ENCODE measurements around the gene PALMD.

PALMD gene

DNA sequence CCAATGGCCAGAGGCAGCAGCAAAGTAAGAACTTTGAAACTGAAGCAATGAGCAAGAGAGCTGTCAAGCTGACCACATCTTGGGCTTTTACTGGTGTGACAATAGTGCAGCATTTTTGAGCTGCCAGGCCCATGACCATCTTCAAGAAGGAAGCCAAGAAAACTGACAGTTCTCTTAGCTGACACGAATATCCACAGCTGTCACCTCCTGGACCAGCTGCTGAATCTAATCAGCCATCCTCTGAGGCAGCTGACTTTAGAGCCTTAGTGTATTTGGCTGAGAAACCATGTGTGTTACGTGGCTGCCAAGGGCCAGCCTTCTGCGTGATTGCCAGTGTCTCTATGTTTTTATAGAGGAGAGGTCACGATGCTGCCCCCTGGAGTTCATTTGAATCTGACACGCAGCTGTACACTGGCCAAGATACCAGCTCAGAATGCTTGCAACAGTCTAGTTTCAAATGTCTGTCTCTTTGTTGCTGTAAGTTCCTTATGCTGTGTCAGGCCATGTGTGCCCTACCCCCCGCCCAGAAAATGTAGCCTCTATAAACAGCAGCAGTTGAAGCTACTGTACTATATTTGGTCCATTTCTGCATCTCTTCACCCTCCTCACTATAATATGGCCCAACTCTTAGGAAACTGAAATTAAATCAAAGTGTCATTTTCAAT is 39.7 kb downstream of the PALMD start:
- no peak for TF ChIP-seq TEAD4 (IDR thresholded peaks at IDR 0.05)
- TF ChIP-seq NFIC (IDR thresholded peaks at IDR 0.05) = 0 out of 2 replicates have a peak, but pooled peaks have one; percentile 15
- no peak for TF ChIP-seq CEBPB (IDR thresholded peaks at IDR 0.05)
- TF ChIP-seq EGR1 (IDR thresholded peaks at IDR 0.05) = no peak
- peak; percentile 67 for TF ChIP-seq RAD21 (IDR thresholded peaks at IDR 0.05; ENCODE audit: low read depth)
- no peak for TF ChIP-seq EP300 (IDR thresholded peaks at IDR 0.05; ENCODE audit: borderline replicate concordance)
- TF ChIP-seq ZBTB7A (IDR thresholded peaks at IDR 0.05; ENCODE audit: low read depth) = no peak
- TF ChIP-seq FOXM1 (IDR thresholded peaks at IDR 0.05; ENCODE audit: borderline replicate concordance, low read depth) = no peak
- TF ChIP-seq, protein P1, sequence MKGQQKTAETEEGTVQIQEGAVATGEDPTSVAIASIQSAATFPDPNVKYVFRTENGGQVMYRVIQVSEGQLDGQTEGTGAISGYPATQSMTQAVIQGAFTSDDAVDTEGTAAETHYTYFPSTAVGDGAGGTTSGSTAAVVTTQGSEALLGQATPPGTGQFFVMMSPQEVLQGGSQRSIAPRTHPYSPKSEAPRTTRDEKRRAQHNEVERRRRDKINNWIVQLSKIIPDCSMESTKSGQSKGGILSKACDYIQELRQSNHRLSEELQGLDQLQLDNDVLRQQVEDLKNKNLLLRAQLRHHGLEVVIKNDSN (IDR thresholded peaks at IDR 0.05) = no peak
- TF ChIP-seq, protein P2, sequence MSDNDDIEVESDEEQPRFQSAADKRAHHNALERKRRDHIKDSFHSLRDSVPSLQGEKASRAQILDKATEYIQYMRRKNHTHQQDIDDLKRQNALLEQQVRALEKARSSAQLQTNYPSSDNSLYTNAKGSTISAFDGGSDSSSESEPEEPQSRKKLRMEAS (IDR thresholded peaks at IDR 0.05) = peak; percentile 27; the same call in 1 of the 2 replicates
- TF ChIP-seq, protein P3, sequence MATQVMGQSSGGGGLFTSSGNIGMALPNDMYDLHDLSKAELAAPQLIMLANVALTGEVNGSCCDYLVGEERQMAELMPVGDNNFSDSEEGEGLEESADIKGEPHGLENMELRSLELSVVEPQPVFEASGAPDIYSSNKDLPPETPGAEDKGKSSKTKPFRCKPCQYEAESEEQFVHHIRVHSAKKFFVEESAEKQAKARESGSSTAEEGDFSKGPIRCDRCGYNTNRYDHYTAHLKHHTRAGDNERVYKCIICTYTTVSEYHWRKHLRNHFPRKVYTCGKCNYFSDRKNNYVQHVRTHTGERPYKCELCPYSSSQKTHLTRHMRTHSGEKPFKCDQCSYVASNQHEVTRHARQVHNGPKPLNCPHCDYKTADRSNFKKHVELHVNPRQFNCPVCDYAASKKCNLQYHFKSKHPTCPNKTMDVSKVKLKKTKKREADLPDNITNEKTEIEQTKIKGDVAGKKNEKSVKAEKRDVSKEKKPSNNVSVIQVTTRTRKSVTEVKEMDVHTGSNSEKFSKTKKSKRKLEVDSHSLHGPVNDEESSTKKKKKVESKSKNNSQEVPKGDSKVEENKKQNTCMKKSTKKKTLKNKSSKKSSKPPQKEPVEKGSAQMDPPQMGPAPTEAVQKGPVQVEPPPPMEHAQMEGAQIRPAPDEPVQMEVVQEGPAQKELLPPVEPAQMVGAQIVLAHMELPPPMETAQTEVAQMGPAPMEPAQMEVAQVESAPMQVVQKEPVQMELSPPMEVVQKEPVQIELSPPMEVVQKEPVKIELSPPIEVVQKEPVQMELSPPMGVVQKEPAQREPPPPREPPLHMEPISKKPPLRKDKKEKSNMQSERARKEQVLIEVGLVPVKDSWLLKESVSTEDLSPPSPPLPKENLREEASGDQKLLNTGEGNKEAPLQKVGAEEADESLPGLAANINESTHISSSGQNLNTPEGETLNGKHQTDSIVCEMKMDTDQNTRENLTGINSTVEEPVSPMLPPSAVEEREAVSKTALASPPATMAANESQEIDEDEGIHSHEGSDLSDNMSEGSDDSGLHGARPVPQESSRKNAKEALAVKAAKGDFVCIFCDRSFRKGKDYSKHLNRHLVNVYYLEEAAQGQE (IDR thresholded peaks at IDR 0.05; ENCODE audit: low read depth) = no peak
- no peak for TF ChIP-seq CREB1 (IDR thresholded peaks at IDR 0.05; ENCODE audit: low read depth)
- no peak for TF ChIP-seq TAF1 (IDR thresholded peaks at IDR 0.05; ENCODE audit: low read depth)
- no peak for TF ChIP-seq TCF12 (IDR thresholded peaks at IDR 0.05; ENCODE audit: low read depth)

DNA sequence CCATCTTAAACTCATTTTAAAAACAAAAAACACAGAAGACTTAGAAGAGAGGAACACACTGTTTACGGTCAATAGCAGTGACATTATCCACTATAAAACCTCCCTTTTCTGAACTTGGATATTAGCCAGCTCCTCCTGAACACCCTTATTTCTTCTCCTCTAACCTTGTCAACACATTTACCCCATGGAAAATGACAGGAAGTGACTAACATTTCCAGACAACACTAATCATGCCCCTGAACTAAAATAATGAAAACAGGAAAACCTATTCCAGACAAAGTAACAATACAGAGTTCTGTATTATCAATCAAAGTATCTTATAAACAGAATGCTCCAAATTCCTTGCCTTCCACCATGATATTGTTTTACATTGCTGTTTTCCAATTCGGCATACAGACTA is 45.3 kb downstream of the PALMD start:
- TF ChIP-seq EP300 (IDR thresholded peaks at IDR 0.05; ENCODE audit: borderline replicate concordance) (no peak), TAF1 (IDR thresholded peaks at IDR 0.05; ENCODE audit: low read depth) (no peak), EGR1 (IDR thresholded peaks at IDR 0.05) (no peak), ZBTB7A (IDR thresholded peaks at IDR 0.05; ENCODE audit: low read depth) (no peak), CREB1 (IDR thresholded peaks at IDR 0.05; ENCODE audit: low read depth) (no peak), TEAD4 (IDR thresholded peaks at IDR 0.05) (no peak), CEBPB (IDR thresholded peaks at IDR 0.05) (no peak), FOXM1 (IDR thresholded peaks at IDR 0.05; ENCODE audit: borderline replicate concordance, low read depth) (no peak), NFIC (IDR thresholded peaks at IDR 0.05) (no peak), TCF12 (IDR thresholded peaks at IDR 0.05; ENCODE audit: low read depth) (no peak), YY1 (IDR thresholded peaks at IDR 0.05; ENCODE audit: low read depth) (no peak), RAD21 (IDR thresholded peaks at IDR 0.05; ENCODE audit: low read depth) (no peak)
- TF ChIP-seq, protein P2 (IDR thresholded peaks at IDR 0.05) = no peak
- TF ChIP-seq, protein P1 (IDR thresholded peaks at IDR 0.05) = no peak
- TF ChIP-seq, protein P3 (IDR thresholded peaks at IDR 0.05; ENCODE audit: low read depth) = no peak

DNA sequence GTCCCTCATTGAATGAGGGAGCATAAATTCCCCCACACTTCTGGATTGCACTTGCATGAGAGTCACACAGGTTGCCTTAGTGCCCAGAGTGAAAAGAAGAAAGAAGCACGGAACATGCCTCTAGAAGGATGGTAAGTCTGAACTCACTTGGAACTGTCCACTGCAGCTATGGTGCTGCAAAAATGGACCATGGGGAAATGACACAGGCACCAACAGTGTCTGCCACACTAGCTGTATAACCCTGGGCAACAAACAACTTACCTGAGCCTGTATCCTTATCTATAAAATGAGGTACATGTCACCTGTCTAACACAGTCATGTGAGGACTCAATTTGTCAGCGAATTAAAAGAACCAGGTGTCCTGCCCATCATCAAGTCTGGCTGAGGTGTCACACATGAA is 50.7 kb downstream of the PALMD start:
- TF ChIP-seq YY1 (IDR thresholded peaks at IDR 0.05; ENCODE audit: low read depth) (no peak), ZBTB7A (IDR thresholded peaks at IDR 0.05; ENCODE audit: low read depth) (no peak), NFIC (IDR thresholded peaks at IDR 0.05) (no peak), TEAD4 (IDR thresholded peaks at IDR 0.05) (no peak), TCF12 (IDR thresholded peaks at IDR 0.05; ENCODE audit: low read depth) (no peak)
- TF ChIP-seq, protein P2 (IDR thresholded peaks at IDR 0.05) = no peak
- TF ChIP-seq, protein P3 (IDR thresholded peaks at IDR 0.05; ENCODE audit: low read depth) = peak; percentile 70

DNA sequence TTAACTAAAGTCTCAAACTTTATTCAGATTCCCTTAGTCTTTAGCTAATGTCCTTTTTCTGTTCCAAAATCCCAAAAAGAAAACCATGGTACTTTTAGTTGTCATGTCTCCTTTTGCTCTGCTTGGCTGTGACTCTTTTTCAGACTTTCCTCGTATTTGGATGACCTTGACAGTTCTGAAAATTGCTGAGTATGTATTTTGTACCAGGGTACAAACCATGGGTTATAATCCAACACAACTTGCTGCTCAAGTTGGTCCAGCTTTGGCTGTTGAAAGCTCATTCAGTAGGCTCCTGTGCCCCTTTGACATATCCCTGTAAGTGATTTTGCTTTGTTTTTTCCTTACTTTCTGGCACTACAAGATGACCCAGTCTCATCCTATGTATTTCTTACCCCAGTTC is 51.7 kb downstream of the PALMD start:
- TF ChIP-seq NFIC (IDR thresholded peaks at IDR 0.05) (no peak), EGR1 (IDR thresholded peaks at IDR 0.05) (no peak)
- TF ChIP-seq, protein P3 (IDR thresholded peaks at IDR 0.05; ENCODE audit: low read depth) = no peak
